PFSK-1 (cell line): ENCODE measurements around the gene CASP4.

ENCODE experiments used
- FOXP2 ChIP-seq: optimal IDR thresholded peaks from 2 replicates; pipeline ENCODE3; 2011; ENCODE audit warnings: borderline replicate concordance, control low read depth, inconsistent platforms; ENCODE audit not compliant: insufficient read depth; ENCODE audit errors: extremely low read length, extremely low read depth
- POLR2AphosphoS5 ChIP-seq: IDR thresholded peaks from 2 replicates; pipeline ENCODE4 v1.6.1; 2012; ENCODE audit warnings: low read depth, mild to moderate bottlenecking, control low read depth, low read length, moderate library complexity
- SIN3A ChIP-seq: IDR thresholded peaks from 2 replicates; pipeline ENCODE4 v1.6.1; 2012; ENCODE audit warnings: mild to moderate bottlenecking, low read length, moderate library complexity, borderline replicate concordance; ENCODE audit not compliant: insufficient read depth
- TAF1 ChIP-seq: IDR thresholded peaks from 2 replicates; pipeline ENCODE4 v1.6.1; 2012; ENCODE audit warnings: low read length, control low read depth, borderline replicate concordance; ENCODE audit not compliant: insufficient read depth
- TF ChIP-seq, protein P1 (sequence below), 2 experiments: IDR thresholded peaks; 2 replicates each; pipeline versions ENCODE4 v1.6.1 to v1.8.0; 2011 to 2012; ENCODE audit warnings: low read depth in 2 of 2, low read length in 2 of 2, control low read depth in 1 of 2, inconsistent platforms in 1 of 2, mild to moderate bottlenecking in 1 of 2, moderate library complexity in 1 of 2; ENCODE audit not compliant: insufficient read depth in 1 of 2

The CASP4 gene

DNA sequence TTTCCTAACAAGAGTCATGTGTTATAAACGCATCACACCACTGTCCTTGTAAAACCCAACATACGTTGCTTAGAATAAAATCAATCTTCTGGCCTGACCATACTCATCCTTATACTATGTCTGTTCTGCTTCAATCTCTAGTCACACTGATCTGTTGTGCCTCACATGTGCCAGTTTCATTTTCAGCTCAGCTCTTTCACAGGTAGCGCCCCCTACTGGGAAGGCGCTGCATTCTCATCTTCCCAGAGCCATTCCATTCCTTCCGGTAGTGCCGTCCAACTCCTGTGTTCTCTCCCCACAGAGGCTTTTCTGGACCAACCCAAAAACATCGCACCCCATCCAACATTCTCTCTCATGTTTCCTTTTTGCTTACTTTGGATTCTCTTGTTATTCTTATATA is 32.4 kb upstream of the CASP4 start:
- TF ChIP-seq POLR2AphosphoS5: no peak
- no peak for TF ChIP-seq TAF1
- TF ChIP-seq, protein P1, sequence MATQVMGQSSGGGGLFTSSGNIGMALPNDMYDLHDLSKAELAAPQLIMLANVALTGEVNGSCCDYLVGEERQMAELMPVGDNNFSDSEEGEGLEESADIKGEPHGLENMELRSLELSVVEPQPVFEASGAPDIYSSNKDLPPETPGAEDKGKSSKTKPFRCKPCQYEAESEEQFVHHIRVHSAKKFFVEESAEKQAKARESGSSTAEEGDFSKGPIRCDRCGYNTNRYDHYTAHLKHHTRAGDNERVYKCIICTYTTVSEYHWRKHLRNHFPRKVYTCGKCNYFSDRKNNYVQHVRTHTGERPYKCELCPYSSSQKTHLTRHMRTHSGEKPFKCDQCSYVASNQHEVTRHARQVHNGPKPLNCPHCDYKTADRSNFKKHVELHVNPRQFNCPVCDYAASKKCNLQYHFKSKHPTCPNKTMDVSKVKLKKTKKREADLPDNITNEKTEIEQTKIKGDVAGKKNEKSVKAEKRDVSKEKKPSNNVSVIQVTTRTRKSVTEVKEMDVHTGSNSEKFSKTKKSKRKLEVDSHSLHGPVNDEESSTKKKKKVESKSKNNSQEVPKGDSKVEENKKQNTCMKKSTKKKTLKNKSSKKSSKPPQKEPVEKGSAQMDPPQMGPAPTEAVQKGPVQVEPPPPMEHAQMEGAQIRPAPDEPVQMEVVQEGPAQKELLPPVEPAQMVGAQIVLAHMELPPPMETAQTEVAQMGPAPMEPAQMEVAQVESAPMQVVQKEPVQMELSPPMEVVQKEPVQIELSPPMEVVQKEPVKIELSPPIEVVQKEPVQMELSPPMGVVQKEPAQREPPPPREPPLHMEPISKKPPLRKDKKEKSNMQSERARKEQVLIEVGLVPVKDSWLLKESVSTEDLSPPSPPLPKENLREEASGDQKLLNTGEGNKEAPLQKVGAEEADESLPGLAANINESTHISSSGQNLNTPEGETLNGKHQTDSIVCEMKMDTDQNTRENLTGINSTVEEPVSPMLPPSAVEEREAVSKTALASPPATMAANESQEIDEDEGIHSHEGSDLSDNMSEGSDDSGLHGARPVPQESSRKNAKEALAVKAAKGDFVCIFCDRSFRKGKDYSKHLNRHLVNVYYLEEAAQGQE (IDR thresholded peaks at IDR 0.05; ENCODE audit: insufficient read depth in 1 of 2, low read depth in 2 of 2, low read length in 2 of 2): no peak
- TF ChIP-seq SIN3A: no peak
- TF ChIP-seq FOXP2: no peak

DNA sequence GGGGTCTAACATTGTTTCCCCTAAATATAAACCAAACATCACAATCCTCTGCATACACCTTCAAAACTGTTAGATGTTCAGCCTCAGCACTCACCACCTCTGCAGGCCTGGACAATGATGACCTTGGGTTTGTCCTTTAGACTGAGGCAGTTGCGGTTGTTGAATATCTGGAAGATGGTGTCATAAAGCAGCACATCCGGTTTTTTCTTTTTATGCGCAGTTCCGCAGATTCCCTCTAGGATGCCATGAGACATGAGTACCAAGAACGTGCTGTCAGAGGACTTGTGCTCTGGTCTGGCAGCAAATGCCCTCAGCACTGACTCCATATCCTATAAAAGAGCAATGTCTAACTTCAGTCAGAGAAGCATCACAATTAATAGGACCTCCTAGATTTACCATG is 31.8 kb upstream of the CASP4 start:
- TF ChIP-seq, protein P1 (IDR thresholded peaks at IDR 0.05; ENCODE audit: insufficient read depth in 1 of 2, low read depth in 2 of 2, low read length in 2 of 2): no peak
- TF ChIP-seq SIN3A: no peak
- TF ChIP-seq FOXP2: no peak
- no peak for TF ChIP-seq POLR2AphosphoS5
- TF ChIP-seq TAF1: no peak

DNA sequence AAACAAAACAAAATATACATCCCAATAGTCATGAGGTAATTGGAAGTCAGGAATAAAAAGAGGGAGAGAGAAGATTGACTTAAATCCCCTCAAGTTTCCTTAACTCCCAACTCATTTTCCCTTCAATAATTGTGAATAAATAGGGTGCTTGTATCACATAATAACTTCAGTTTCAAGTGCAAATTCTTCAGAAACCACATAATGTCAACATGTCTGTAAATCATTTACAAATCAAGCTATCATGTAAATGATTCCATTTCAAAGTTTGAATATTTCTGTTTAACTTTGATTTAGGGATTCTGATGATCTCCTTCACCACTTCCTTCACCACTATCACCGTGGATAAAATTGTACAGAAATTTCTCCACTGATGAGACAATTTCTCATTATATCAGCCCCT is 31.3 kb upstream of the CASP4 start:
- TF ChIP-seq POLR2AphosphoS5 (no peak), SIN3A (no peak), TAF1 (no peak), FOXP2 (no peak)
- TF ChIP-seq, protein P1 (IDR thresholded peaks at IDR 0.05; ENCODE audit: insufficient read depth in 1 of 2, low read depth in 2 of 2, low read length in 2 of 2): no peak

DNA sequence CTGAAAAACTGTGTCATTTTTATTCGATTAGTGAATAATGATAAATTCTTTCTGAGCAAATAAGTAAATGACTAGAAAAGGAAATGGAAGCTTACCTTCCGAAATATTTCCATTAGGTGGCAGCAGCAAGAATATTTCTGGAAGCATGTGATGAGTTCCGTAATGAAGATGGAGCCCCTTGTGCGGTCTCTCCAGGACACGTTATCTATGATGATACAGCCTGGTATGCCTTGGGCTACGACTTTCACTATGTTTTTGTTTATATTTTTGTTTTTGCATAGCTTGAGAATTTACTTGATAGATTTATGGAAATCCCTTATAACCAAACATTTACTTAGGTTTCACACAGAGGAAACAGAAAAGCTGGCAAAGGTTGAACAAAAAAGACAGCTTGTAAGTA is 28.9 kb upstream of the CASP4 start:
- no peak for TF ChIP-seq POLR2AphosphoS5
- TF ChIP-seq SIN3A: no peak
- TF ChIP-seq, protein P1 (IDR thresholded peaks at IDR 0.05; ENCODE audit: insufficient read depth in 1 of 2, low read depth in 2 of 2, low read length in 2 of 2): no peak
- no peak for TF ChIP-seq TAF1
- no peak for TF ChIP-seq FOXP2

DNA sequence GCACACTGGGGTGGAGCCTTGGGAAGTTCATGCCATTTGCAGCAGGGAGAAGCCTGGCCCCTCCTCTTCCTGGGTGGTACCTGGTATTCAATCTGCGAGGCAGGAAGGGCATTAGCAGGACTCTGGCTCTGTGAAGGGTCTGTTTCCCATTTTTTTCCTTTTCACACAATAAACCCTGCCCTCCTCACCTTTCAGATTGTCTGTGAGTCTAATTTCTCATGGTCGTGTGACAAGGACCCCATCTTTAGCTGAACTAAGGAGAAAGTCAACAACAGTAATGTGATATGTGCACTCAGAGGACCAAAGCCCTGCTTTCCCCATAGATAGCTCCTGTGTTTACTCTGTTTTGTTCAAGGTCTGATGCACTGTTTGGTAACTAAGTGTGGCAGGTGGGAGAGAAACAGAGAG is 26.6 kb upstream of the CASP4 start:
- TF ChIP-seq SIN3A (no peak), TAF1 (no peak), POLR2AphosphoS5 (no peak)
- TF ChIP-seq, protein P1 (IDR thresholded peaks at IDR 0.05; ENCODE audit: insufficient read depth in 1 of 2, low read depth in 2 of 2, low read length in 2 of 2): no peak
